H1 (cell line): ENCODE measurements around the gene GCKR. TPM values are rescaled to one million over a fixed set of nuclear protein-coding genes. Genes with fewer than 3 reads are reported as not detected.

Source experiments
- CTCF ChIA-PET: fragments of 300-600 bp; sonication (Branson Sonifier 250); formaldehyde crosslinking; loops from one replicate; lab custom pipeline; 2021; ENCODE audit not compliant: partially characterized antibody; lab: Charles Lee
- POLR2A ChIA-PET: fragments of 300-600 bp; sonication (Branson Sonifier 250); formaldehyde crosslinking; loops from one replicate; lab custom pipeline; 2021; ENCODE audit warnings: inconsistent platforms; ENCODE audit not compliant: partially characterized antibody; lab: Charles Lee
- DNase-seq, 2 experiments: peaks; one replicate each; pipeline versions ENCODE4 v3.0.0 to v3.0.0-alpha.2; 2010 to 2022; ENCODE audit warnings: low spot score in 2 of 2, low read depth in 1 of 2, mixed read lengths in 1 of 2
- FAIRE-seq: peaks from 2 replicates; lab custom pipeline; 2011; peaks lifted over from hg19 to GRCh38; lab: Jason Lieb, UNC
- H2AFZ ChIP-seq: 2 replicates; pipeline ENCODE4 v1.8.1; 2012; ENCODE audit warnings: low read length, inconsistent platforms
- H2AK5ac ChIP-seq: 2 replicates; pipeline ENCODE4 v1.6.1; 2013; ENCODE audit warnings: low read depth, low read length
- H2BK120ac ChIP-seq: replicated peaks from 2 replicates; pipeline ENCODE3; 2013; ENCODE audit warnings: low read depth, low read length, inconsistent platforms
- H2BK12ac ChIP-seq: 2 replicates; pipeline ENCODE4 v1.6.1; 2013; ENCODE audit warnings: low read depth, low read length
- H2BK15ac ChIP-seq: 2 replicates; pipeline ENCODE4 v1.6.1; 2013; ENCODE audit warnings: low read length
- H2BK20ac ChIP-seq: 2 replicates; pipeline ENCODE4 v1.6.1; 2013; ENCODE audit warnings: low read length
- H2BK5ac ChIP-seq: 2 replicates; pipeline ENCODE4 v1.6.1; 2013; ENCODE audit warnings: low read depth, low read length
- H3K14ac ChIP-seq: 2 replicates; pipeline ENCODE4 v1.6.1; 2013; ENCODE audit warnings: inconsistent platforms; ENCODE audit not compliant: insufficient read length
- H3K18ac ChIP-seq: 2 replicates; pipeline ENCODE4 v1.6.1; 2013; ENCODE audit warnings: low read length; ENCODE audit errors: extremely low read depth
- H3K23ac ChIP-seq: 2 replicates; pipeline ENCODE4 v1.6.1; 2013; ENCODE audit warnings: inconsistent platforms; ENCODE audit not compliant: insufficient read length
- H3K23me2 ChIP-seq: 2 replicates; pipeline ENCODE4 v1.6.1; 2013; ENCODE audit warnings: low read depth, low read length
- H3K27ac ChIP-seq: 2 replicates; pipeline ENCODE4 v1.6.1; 2011; ENCODE audit warnings: low read depth, low read length, inconsistent platforms
- H3K27me3 ChIP-seq, 4 experiments: replicated peaks in 1 of 4; 1 replicate in 1 of 4; 2 replicates in 3 of 4; pipeline versions ENCODE4 v1.6.1 to v1.8.1; 2011 to 2013; ENCODE audit warnings: low read length in 3 of 4, mild to moderate bottlenecking in 3 of 4, inconsistent platforms in 2 of 4, mixed read lengths in 2 of 4, moderate library complexity in 1 of 4; ENCODE audit not compliant: control insufficient read depth in 3 of 4, insufficient read depth in 3 of 4; ENCODE audit errors: extremely low read depth in 1 of 4
- H3K36me3 ChIP-seq, 4 experiments: 2 replicates each; pipeline versions ENCODE4 v1.6.1 to v1.8.1; 2011 to 2013; ENCODE audit warnings: mild to moderate bottlenecking in 4 of 4, low read length in 3 of 4, moderate library complexity in 2 of 4, control low read depth in 1 of 4, inconsistent platforms in 1 of 4; ENCODE audit not compliant: insufficient read depth in 4 of 4, control insufficient read depth in 2 of 4
- H3K4ac ChIP-seq: replicated peaks from 2 replicates; pipeline ENCODE3; 2013; ENCODE audit warnings: low read length, low read depth, mixed read lengths, inconsistent platforms; ENCODE audit not compliant: insufficient read length
- H3K4me1 ChIP-seq, 4 experiments: replicated peaks in 1 of 4; 1 replicate in 1 of 4; 2 replicates in 3 of 4; pipeline versions ENCODE4 v1.6.1 to v1.8.1; 2011 to 2013; ENCODE audit warnings: low read length in 3 of 4, inconsistent platforms in 2 of 4, mixed read lengths in 1 of 4; ENCODE audit not compliant: insufficient read depth in 4 of 4, control insufficient read depth in 3 of 4
- H3K4me2 ChIP-seq, 2 experiments: 2 replicates each; pipeline versions ENCODE4 v1.6.1 to v1.8.1; 2011 to 2013; ENCODE audit warnings: low read depth in 2 of 2, low read length in 2 of 2, control low read depth in 1 of 2, inconsistent platforms in 1 of 2, mild to moderate bottlenecking in 1 of 2; ENCODE audit not compliant: insufficient read depth in 1 of 2
- H3K4me3 ChIP-seq, 4 experiments: fragments of 200-600, 300-600 bp in 1 of 4; sonication (generic), shearing (Covaris generic), sonication (Bioruptor Twin) in 1 of 4; 2 replicates each; pipeline versions ENCODE4 v1.5.1 to v1.8.1; 2011 to 2016; ENCODE audit warnings: low read length in 4 of 4, low read depth in 3 of 4, control low read depth in 2 of 4, inconsistent platforms in 2 of 4, mild to moderate bottlenecking in 2 of 4, mixed read lengths in 1 of 4, moderate library complexity in 1 of 4; ENCODE audit not compliant: insufficient read depth in 2 of 4; ENCODE audit errors: extremely low read depth in 1 of 4
- H3K56ac ChIP-seq: replicated peaks from 2 replicates; pipeline ENCODE3; 2013; ENCODE audit warnings: low read depth, mild to moderate bottlenecking, mixed read lengths, low read length, inconsistent platforms; ENCODE audit not compliant: insufficient read length
- H3K79me1 ChIP-seq: 2 replicates; pipeline ENCODE4 v1.6.1; 2013; ENCODE audit warnings: low read depth, low read length, control low read depth
- H3K79me2 ChIP-seq, 2 experiments: 2 replicates each; pipeline versions ENCODE4 v1.6.1 to v1.8.1; 2012 to 2013; ENCODE audit warnings: low read length in 2 of 2, mild to moderate bottlenecking in 2 of 2, inconsistent platforms in 1 of 2; ENCODE audit not compliant: insufficient read depth in 2 of 2, control insufficient read depth in 1 of 2
- H3K9ac ChIP-seq, 4 experiments: replicated peaks in 1 of 4; 1 replicate in 1 of 4; 2 replicates in 3 of 4; pipeline versions ENCODE4 v1.6.1 to v1.8.1; 2011 to 2013; ENCODE audit warnings: low read depth in 3 of 4, low read length in 3 of 4, control low read depth in 2 of 4, mild to moderate bottlenecking in 2 of 4, moderate library complexity in 2 of 4, inconsistent platforms in 1 of 4; ENCODE audit errors: extremely low read depth in 1 of 4
- H3K9me3 ChIP-seq, 2 experiments: 2 replicates each; pipeline versions ENCODE4 v1.6.1 to v1.8.1; 2012 to 2013; ENCODE audit warnings: mild to moderate bottlenecking in 2 of 2, moderate library complexity in 2 of 2, control low read depth in 1 of 2, inconsistent platforms in 1 of 2, low read depth in 1 of 2, low read length in 1 of 2, mixed read lengths in 1 of 2; ENCODE audit not compliant: insufficient read depth in 2 of 2
- H4K20me1 ChIP-seq, 2 experiments: replicated peaks in 1 of 2; 2 replicates each; pipeline versions ENCODE3 to v1.8.1; 2011 to 2013; ENCODE audit warnings: inconsistent platforms in 2 of 2, low read length in 2 of 2, mild to moderate bottlenecking in 1 of 2; ENCODE audit not compliant: insufficient read depth in 2 of 2, control insufficient read depth in 1 of 2
- H4K5ac ChIP-seq: 2 replicates; pipeline ENCODE4 v1.6.1; 2013; ENCODE audit warnings: low read length, low read depth, mixed read lengths, inconsistent platforms; ENCODE audit not compliant: insufficient read length
- H4K8ac ChIP-seq: 2 replicates; pipeline ENCODE4 v1.8.0; 2013; ENCODE audit warnings: mild to moderate bottlenecking, moderate library complexity, low read length, inconsistent platforms; ENCODE audit not compliant: insufficient read depth; ENCODE audit errors: extremely low read depth
- H4K91ac ChIP-seq: replicated peaks from 2 replicates; pipeline ENCODE3; 2013; ENCODE audit warnings: low read length, mixed read lengths, inconsistent platforms; ENCODE audit not compliant: insufficient read length
- WGBS, 2 experiments: shearing (Covaris generic) in 1 of 2; methylation state at CpG; one replicate each; pipeline versions ENCODE4 v1.1.6 to v1.1.7; 2013 to 2015; ENCODE audit warnings: low lambda C conversion rate in 2 of 2, mixed read lengths in 2 of 2, inconsistent platforms in 1 of 2, low coverage in 1 of 2, missing lambda C conversion rate in 1 of 2; ENCODE audit not compliant: insufficient replicate concordance in 2 of 2, insufficient coverage in 1 of 2, insufficient read length in 1 of 2; ENCODE audit errors: extremely low coverage in 1 of 2, missing lambda C conversion rate in 1 of 2; 5-methylcytosine and 5-hydroxymethylcytosine counted together
- polyA plus RNA-seq, 7 experiments: library from polyadenylated mRNA; depleted of rRNA in 3 of 7; stranded (reverse) in 5 of 7; unstranded in 2 of 7; fragments of >200 nt in 5 of 7; fragments of 200-250 nt in 2 of 7; gene quantifications; 1 replicate in 5 of 7; 2 replicates in 1 of 7; 4 replicates in 1 of 7; pipeline versions ENCODE4 v1.2.1 to v1.2.3, GENCODE V29; 2011 to 2013; ENCODE audit warnings: missing spikeins in 2 of 7, mixed read lengths in 2 of 7
- total RNA-seq: library from RNA; stranded (reverse); fragmentation: NEBNext Ultra II Directional; extraction: Animal tissue kit (Norgen Biotek cat#: 25700); gene quantifications from 2 replicates; pipeline ENCODE4 v1.2.1, GENCODE V29; 2021
- TF ChIP-seq, protein P1 (sequence below): IDR thresholded peaks from 2 replicates; pipeline ENCODE4 v1.6.1; 2012; ENCODE audit warnings: inconsistent platforms

GCKR gene
- total and polyA plus RNA-seq, 2 of the 8 experiments (the other 6 are each of a cell fraction or from before 2014, with no cell fraction given), result 0.30 to 1.2 TPM

DNA sequence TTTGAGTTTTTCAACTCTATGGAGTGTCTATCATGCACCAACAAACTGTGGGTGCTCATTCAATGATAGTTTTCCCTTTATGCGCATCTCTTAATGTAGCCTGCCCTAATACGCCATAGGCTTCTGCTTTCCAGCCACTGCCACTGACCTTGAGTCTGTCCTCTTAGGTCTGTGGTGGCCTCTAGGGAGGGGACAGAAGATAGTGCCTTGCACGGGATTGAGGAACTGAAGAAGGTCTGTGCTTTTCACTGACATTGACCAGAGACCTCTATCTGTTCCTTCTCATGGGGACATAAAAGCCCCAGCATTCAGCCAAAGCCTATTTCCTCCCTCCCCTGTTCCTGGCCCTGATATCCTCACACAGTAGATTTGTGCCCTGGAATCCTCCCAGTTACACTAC lies 2.3 kb downstream of the GCKR start:
- H2AK5ac ChIP-seq, result no peak overlapping the region
- DNase-seq (no peak), FAIRE-seq (no peak)
- H3K23me2 ChIP-seq, result peaks cover 8% of the 10 kb centered on the region
- no peak overlapping the region for H3K9ac ChIP-seq
- H2BK12ac ChIP-seq, result no peak overlapping the region
- no peak overlapping the region for H3K18ac ChIP-seq
- H3K4ac ChIP-seq, result no peak overlapping the region
- H3K27ac ChIP-seq, result no peak overlapping the region
- no peaks in the 10 kb centered on the region for H3K79me2 ChIP-seq
- H2BK15ac ChIP-seq, result no peak overlapping the region
- no peak overlapping the region for H4K8ac ChIP-seq
- no peaks in the 10 kb centered on the region for H3K36me3 ChIP-seq
- no peak overlapping the region for H4K91ac ChIP-seq
- no peak overlapping the region for H2BK120ac ChIP-seq
- H3K4me2 ChIP-seq, result no peak overlapping the region
- no peaks in the 10 kb centered on the region for H4K20me1 ChIP-seq
- ChIA-PET POLR2A (no interaction called here), CTCF (interaction anchor here (2.2 kb wide), 1 partner anchor 9 kb away, joined by 5 read pairs; no protein-coding TSS in a partner anchor)
- 86% methylated on average over 3 of the region's 3 CpGs; no CpG with 5 or more reads in 1 of the 2 experiments for WGBS, 2 experiments
- H3K27me3 ChIP-seq, result peaks cover 0 to 6% (median 6%) of the 10 kb centered on the region in 4 experiments; a peak in 5 of 7 replicates
- H3K56ac ChIP-seq, result no peak overlapping the region
- no peak overlapping the region for H4K5ac ChIP-seq
- H2BK5ac ChIP-seq, result no peak overlapping the region
- no peak overlapping the region for H3K14ac ChIP-seq
- H3K4me3 ChIP-seq, result no peak overlapping the region
- TF ChIP-seq, protein P1, sequence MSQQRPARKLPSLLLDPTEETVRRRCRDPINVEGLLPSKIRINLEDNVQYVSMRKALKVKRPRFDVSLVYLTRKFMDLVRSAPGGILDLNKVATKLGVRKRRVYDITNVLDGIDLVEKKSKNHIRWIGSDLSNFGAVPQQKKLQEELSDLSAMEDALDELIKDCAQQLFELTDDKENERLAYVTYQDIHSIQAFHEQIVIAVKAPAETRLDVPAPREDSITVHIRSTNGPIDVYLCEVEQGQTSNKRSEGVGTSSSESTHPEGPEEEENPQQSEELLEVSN, result no peak
- H3K4me1 ChIP-seq, result peaks cover 0 to 8% (median 5%) of the 10 kb centered on the region in 4 experiments; a peak in 5 of 7 replicates
- no peak overlapping the region for H3K23ac ChIP-seq
- H2BK20ac ChIP-seq, result no peak overlapping the region
- no peaks in the 10 kb centered on the region for H3K9me3 ChIP-seq
- H3K79me1 ChIP-seq, result no peaks in the 10 kb centered on the region
- no peak overlapping the region for H2AFZ ChIP-seq
